HG03521 (cell line): ENCODE measurements around the gene OIP5.
"Not testable (repeated sequence)": the region's sequence is repeated elsewhere in the genome, so short reads cannot be mapped to it uniquely, and the experiment has no call there.

Experiments
- ATAC-seq: cut with Tn5 transposase; IDR thresholded peaks from one replicate; pipeline ENCODE4 v1.9.1; 2021; ENCODE audit warnings: mild to moderate bottlenecking, moderate library complexity; ENCODE audit not compliant: unreplicated experiment

Gene OIP5

GRCh38 chr15:41304149-41304770 lies 28.1 kb downstream of the OIP5 start:
- ATAC-seq = no peak

DNA sequence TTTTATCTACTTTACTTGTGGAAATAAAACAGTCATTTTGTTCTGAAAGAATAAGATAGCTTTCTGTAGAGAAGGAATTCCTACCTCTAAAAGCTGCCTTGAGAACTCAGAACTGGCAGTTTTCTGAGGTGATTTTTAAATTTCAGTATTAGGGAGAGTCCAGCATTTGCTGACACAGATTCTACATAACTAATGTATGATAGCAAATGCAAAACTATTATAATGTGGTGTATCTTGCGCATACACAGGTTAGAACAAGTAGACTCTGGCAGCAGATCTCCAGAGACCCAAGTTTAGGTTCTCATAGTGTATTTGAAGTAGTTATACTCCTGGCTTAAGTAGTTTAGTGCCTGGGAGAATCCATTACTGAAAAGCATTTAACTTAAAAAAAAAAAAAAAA lies 30.8 kb downstream of the OIP5 start:
- ATAC-seq = no peak

GRCh38 chr15:41301139-41301538 lies 31.3 kb downstream of the OIP5 start:
- not testable (repeated sequence) for ATAC-seq

- no peak for ATAC-seq
These were observed 39.9 kb downstream of the OIP5 start for GRCh38 chr15:41292521-41292920.

DNA sequence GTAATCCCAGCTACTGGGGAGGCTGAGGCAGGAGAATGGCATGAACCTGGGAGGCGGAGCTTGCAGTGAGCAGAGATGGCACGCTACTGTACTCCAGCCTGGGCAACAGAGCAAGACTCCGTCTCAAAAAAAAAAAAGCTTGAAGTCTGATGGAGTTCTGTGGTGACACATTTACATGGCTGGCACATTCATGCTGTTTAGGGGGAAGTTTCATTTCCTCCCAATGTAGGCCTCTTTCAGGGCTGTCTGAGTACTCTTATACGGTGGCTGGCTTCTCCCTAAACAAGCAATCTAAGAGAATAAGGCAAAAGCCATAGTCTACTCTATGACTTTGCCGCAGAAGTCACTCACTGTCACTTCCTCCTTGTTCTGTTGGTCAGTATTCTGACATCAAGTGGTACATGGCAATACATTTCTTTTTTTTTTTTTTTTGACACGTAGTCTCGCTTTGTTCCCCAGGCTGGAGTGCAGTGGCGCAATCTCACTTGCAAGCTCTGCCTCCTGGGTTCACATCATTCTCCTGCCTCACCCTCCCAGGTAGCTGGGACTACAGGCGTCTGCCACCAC lies 41.2 kb downstream of the OIP5 start:
- ATAC-seq = no peak

GRCh38 chr15:41289953-41290352 lies 42.4 kb downstream of the OIP5 start:
- ATAC-seq = no peak

DNA sequence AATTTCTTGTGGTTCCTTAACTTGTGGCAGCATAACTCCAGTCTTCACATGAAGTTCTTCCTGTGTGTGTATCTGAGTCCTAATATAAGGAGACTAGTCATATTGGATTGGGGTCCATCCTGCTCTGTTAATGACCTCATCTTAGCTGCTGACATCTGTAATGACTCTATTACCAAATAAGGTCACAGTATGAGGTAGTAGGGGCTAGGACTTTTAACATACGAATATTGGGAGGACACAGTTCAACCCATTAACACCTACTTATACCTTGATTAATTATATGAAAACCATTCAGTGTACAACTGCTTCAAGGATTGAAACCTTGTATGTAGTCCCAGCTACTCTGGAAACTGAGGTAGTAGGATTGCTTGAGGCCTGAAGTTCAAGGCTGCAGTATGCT lies 43.9 kb downstream of the OIP5 start:
- ATAC-seq = no peak

GRCh38 chr15:41286665-41287333 lies 45.6 kb downstream of the OIP5 start:
- no peak for ATAC-seq

DNA sequence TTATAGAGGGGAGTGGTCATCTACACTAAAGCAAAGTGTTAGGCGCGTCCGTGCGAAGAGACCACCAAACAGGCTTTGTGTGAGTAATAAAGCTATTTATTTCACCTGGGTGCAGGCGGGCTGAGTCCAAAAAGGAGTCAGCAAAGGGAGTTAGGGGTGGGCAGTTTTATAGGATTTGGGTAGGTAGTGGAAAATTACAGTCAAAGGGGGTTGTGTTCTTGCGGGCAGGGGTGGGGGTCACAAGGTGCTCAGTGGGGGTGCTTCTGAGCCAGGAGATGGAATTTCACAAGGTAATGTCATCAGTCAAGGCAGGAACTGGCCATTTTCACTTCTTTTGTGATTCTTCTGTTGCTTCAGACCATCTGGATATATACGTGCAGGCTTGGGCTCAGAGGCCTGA lies 47.1 kb downstream of the OIP5 start:
- ATAC-seq = no peak

- ATAC-seq = no peak
These were observed 47.8 kb downstream of the OIP5 start for GRCh38 chr15:41284427-41285177.

GRCh38 chr15:41283653-41284426 lies 48.6 kb downstream of the OIP5 start:
- peak; percentile 94 for ATAC-seq

DNA sequence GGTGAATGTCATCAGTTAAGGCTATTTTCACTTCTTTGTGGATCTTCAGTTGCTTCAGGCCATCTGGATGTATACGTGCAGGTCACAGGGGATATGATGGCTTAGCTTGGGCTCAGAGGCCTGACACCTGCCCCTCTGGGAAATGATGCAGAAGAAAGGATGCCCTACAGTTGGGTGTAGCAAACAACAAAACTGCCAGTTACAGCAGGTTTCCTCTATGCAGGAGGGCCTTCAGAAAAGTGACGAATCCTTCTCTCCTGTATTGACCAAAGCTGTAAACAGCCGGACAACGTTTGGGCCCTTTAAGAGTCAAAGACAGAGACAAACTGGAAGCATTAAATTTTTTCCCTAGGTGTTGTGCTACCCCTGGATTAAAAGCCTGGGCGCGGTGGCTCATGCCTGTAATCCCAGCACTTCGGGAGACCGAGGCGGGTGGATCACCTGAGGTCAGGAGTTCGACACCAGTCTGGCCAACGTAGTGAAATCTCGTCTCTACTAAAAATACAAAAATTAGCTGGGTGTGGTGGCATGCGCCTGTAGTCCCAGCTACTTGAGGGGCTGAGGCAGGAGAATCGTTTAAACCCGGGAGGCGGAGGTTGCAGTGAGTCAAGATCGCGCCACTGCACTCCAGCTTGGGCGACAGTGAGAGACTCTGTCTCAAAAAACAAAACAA lies 49.3 kb downstream of the OIP5 start:
- ATAC-seq = not testable (repeated sequence)

- not testable (repeated sequence) for ATAC-seq
These were observed 50.0 kb downstream of the OIP5 start for GRCh38 chr15:41282436-41282835.

DNA sequence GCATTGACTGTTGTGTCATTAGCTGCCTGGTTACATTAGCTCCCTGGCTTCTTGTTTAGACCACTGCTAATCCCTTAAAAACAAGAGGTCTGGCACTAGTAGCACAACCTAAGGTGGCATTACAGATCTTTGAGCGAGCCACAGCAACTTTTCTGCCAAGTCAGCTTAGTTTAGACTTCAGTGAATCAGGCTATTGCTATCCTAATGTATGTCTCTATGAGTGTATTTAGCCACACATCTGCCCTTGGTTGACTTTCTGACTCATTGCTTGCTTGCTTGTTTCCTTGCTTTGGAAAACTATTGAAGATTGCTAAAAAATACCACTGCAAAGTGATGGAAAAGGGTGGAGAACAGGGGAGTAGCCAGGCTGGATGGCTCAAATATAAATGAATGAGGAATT lies 51.2 kb downstream of the OIP5 start:
- ATAC-seq = no peak

DNA sequence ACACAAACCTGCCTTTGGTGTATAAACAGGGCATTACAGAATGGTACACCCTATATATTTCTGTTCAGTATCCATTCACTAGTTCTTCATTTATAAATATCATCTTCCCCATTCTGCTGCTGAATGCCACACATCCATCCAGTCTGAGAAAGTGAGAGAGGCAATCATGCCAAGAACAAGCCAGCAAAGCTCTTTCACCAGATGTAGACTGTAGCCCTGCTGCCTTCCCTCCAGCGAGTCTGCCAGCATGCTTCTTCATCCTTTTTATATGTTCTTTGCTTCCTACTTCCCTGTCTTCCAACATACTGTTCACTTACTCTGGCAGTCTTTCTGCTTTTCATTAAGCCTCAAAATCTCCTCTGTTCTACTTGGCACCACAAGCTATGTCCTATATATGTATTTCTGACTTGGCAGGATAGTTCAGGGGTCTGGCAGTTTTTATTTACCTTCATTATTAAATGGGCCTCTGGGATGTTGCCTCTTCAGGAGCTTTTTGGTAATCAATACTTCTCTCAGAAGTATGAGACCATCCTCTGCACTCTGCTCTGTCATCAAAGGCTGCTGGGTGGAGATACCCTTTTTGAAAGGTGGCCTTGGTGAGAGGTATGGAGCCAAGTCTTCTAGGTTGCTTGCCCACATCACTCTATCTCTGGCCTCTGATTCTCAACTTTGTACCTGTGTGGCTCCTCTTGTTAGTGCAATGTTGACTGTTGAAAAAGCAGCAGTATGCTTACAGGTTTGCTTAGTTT lies 52.7 kb downstream of the OIP5 start:
- no peak for ATAC-seq

GRCh38 chr15:41278319-41278718 lies 54.1 kb downstream of the OIP5 start:
- no peak for ATAC-seq

- no peak for ATAC-seq
These were observed 55.6 kb downstream of the OIP5 start for GRCh38 chr15:41276831-41277230.

DNA sequence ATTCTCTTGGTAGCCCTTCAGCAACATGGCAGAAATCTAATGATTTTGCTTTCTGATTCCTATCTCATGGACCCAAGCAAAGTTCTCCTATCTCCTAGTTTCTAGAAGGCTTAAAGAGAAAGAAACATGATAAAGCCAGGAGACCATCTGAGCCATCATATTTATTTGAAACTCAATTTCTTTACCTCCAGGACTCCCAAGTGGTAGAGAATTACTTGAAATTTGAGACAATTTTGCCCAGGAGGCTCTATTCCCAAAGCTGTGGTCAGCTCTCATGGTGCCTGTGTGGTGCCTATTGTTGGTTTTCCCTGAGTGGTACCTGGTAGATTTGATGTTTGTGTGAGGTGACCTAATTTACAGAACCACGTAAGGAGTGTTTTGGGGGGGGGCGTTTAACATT lies 62.5 kb downstream of the OIP5 start:
- no peak for ATAC-seq

DNA sequence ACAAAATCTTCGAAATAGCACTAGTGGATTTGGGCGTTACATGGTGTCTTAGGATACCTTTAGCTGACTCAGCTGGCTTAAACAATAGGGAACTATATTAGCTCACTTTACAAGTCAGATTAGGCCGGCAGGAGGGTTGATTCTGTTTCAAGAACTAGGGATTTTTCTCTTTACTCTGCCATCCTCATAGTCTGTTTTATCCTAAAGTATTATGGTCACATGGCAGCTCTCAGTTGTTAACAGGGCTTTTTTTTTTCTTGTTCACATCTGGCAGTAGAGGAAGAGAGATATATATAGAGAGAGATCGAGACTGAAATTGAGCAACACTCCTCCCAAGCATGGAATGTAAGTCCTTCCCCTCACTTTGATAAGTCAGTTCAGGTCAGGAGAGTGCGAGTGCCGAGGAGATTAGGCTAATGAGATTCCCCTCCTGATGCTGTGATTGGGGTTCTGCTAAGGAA lies 68.5 kb downstream of the OIP5 start:
- ATAC-seq = no peak

- ATAC-seq = no peak
These were observed 69.8 kb downstream of the OIP5 start for GRCh38 chr15:41262571-41262970.
